GM12878 (cell line): ENCODE measurements around the gene PRR20B.

Source experiments
- CBX5 ChIP-seq: sonication (generic); IDR thresholded peaks from 2 replicates; pipeline ENCODE4 v1.6.1; 2016; ENCODE audit warnings: low read depth, moderate library complexity, mild to moderate bottlenecking, inconsistent platforms
- FOS ChIP-seq: IDR thresholded peaks from 3 replicates; pipeline ENCODE4 v1.6.1; 2011; ENCODE audit warnings: borderline replicate concordance; ENCODE audit not compliant: insufficient read length; ENCODE audit errors: extremely low read depth
- NFYA ChIP-seq: IDR thresholded peaks from 2 replicates; pipeline ENCODE4 v1.6.1; 2011; ENCODE audit warnings: low read depth, mild to moderate bottlenecking, low read length, improper control_type of control experiment, borderline replicate concordance
- POLR2A ChIP-seq: IDR thresholded peaks from 2 replicates; pipeline ENCODE4 v1.6.1; 2011; ENCODE audit warnings: low read depth, mild to moderate bottlenecking, low read length
- POLR2AphosphoS2 ChIP-seq: IDR thresholded peaks from 2 replicates; pipeline ENCODE4 v1.6.1; 2011; ENCODE audit warnings: low read depth, mild to moderate bottlenecking, low read length, improper control_type of control experiment, moderate library complexity
- TAF1 ChIP-seq: IDR thresholded peaks from 2 replicates; pipeline ENCODE4 v1.6.1; 2011; ENCODE audit warnings: mild to moderate bottlenecking, low read depth, low read length, borderline replicate concordance
- ZNF24 ChIP-seq: fragments of 450-650 bp; IDR thresholded peaks from 2 replicates; pipeline ENCODE4 v1.6.1; 2017; ENCODE audit warnings: antibody characterized with exemption, mild to moderate bottlenecking
- TF ChIP-seq, protein P1 (sequence below), 3 experiments: IDR thresholded peaks in 2 of 3; conservative IDR thresholded peaks in 1 of 3; 2 replicates each; pipeline ENCODE4 v1.5.1; 2011; ENCODE audit warnings: low read depth in 3 of 3, low read length in 3 of 3, mild to moderate bottlenecking in 3 of 3, control low read depth in 2 of 3, moderate library complexity in 2 of 3, inconsistent platforms in 1 of 3, mixed read lengths in 1 of 3; ENCODE audit not compliant: control insufficient read depth in 2 of 3, insufficient read depth in 1 of 3; ENCODE audit errors: extremely low read depth in 1 of 3
- TF ChIP-seq, protein P2 (sequence below): fragments of 150-350 bp; IDR thresholded peaks from 2 replicates; pipeline ENCODE4 v1.6.1; 2016; ENCODE audit warnings: low read depth, low read length
- TF ChIP-seq, protein P3 (sequence below): IDR thresholded peaks from 2 replicates; pipeline ENCODE4 v1.6.1; 2012; ENCODE audit warnings: mild to moderate bottlenecking, low read depth, low read length
- TF ChIP-seq, protein P4 (sequence below): IDR thresholded peaks from 2 replicates; pipeline ENCODE4 v1.6.1; 2012; ENCODE audit warnings: low read depth, low read length, improper control_type of control experiment

DNA sequence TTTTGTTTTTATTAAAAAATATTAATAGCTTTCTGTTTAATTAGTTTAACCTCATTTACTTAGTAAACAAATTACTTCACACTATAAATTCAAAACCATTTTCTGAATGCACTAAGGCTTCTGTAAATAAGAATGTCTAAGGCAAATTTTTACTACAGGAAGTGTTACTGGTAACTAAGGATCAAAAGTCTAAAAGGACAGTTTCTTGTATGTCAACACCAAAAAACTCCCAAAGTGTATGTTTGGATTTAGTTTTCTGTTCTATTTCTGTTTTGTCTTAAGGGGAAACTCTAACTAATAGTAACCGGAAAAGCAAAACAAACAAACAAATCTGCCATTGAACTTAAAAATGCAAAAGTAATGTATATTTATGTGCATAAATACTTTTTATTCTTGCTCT lies 44.4 kb downstream of the PRR20B start:
- TF ChIP-seq CBX5 (no peak), FOS (no peak), POLR2A (no peak), TAF1 (no peak), ZNF24 (no peak), NFYA (no peak), POLR2AphosphoS2 (no peak)
- TF ChIP-seq, protein P1, sequence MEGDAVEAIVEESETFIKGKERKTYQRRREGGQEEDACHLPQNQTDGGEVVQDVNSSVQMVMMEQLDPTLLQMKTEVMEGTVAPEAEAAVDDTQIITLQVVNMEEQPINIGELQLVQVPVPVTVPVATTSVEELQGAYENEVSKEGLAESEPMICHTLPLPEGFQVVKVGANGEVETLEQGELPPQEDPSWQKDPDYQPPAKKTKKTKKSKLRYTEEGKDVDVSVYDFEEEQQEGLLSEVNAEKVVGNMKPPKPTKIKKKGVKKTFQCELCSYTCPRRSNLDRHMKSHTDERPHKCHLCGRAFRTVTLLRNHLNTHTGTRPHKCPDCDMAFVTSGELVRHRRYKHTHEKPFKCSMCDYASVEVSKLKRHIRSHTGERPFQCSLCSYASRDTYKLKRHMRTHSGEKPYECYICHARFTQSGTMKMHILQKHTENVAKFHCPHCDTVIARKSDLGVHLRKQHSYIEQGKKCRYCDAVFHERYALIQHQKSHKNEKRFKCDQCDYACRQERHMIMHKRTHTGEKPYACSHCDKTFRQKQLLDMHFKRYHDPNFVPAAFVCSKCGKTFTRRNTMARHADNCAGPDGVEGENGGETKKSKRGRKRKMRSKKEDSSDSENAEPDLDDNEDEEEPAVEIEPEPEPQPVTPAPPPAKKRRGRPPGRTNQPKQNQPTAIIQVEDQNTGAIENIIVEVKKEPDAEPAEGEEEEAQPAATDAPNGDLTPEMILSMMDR (IDR thresholded peaks at IDR 0.05 in 2 of 3, conservative IDR thresholded peaks at IDR 0.05 in 1 of 3; ENCODE audit: control insufficient read depth in 2 of 3, extremely low read depth in 1 of 3, insufficient read depth in 1 of 3, low read depth in 3 of 3, low read length in 3 of 3) = no peak
- TF ChIP-seq, protein P2, sequence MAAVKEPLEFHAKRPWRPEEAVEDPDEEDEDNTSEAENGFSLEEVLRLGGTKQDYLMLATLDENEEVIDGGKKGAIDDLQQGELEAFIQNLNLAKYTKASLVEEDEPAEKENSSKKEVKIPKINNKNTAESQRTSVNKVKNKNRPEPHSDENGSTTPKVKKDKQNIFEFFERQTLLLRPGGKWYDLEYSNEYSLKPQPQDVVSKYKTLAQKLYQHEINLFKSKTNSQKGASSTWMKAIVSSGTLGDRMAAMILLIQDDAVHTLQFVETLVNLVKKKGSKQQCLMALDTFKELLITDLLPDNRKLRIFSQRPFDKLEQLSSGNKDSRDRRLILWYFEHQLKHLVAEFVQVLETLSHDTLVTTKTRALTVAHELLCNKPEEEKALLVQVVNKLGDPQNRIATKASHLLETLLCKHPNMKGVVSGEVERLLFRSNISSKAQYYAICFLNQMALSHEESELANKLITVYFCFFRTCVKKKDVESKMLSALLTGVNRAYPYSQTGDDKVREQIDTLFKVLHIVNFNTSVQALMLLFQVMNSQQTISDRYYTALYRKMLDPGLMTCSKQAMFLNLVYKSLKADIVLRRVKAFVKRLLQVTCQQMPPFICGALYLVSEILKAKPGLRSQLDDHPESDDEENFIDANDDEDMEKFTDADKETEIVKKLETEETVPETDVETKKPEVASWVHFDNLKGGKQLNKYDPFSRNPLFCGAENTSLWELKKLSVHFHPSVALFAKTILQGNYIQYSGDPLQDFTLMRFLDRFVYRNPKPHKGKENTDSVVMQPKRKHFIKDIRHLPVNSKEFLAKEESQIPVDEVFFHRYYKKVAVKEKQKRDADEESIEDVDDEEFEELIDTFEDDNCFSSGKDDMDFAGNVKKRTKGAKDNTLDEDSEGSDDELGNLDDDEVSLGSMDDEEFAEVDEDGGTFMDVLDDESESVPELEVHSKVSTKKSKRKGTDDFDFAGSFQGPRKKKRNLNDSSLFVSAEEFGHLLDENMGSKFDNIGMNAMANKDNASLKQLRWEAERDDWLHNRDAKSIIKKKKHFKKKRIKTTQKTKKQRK = no peak
- TF ChIP-seq, protein P3, sequence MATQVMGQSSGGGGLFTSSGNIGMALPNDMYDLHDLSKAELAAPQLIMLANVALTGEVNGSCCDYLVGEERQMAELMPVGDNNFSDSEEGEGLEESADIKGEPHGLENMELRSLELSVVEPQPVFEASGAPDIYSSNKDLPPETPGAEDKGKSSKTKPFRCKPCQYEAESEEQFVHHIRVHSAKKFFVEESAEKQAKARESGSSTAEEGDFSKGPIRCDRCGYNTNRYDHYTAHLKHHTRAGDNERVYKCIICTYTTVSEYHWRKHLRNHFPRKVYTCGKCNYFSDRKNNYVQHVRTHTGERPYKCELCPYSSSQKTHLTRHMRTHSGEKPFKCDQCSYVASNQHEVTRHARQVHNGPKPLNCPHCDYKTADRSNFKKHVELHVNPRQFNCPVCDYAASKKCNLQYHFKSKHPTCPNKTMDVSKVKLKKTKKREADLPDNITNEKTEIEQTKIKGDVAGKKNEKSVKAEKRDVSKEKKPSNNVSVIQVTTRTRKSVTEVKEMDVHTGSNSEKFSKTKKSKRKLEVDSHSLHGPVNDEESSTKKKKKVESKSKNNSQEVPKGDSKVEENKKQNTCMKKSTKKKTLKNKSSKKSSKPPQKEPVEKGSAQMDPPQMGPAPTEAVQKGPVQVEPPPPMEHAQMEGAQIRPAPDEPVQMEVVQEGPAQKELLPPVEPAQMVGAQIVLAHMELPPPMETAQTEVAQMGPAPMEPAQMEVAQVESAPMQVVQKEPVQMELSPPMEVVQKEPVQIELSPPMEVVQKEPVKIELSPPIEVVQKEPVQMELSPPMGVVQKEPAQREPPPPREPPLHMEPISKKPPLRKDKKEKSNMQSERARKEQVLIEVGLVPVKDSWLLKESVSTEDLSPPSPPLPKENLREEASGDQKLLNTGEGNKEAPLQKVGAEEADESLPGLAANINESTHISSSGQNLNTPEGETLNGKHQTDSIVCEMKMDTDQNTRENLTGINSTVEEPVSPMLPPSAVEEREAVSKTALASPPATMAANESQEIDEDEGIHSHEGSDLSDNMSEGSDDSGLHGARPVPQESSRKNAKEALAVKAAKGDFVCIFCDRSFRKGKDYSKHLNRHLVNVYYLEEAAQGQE = no peak
- TF ChIP-seq, protein P4, sequence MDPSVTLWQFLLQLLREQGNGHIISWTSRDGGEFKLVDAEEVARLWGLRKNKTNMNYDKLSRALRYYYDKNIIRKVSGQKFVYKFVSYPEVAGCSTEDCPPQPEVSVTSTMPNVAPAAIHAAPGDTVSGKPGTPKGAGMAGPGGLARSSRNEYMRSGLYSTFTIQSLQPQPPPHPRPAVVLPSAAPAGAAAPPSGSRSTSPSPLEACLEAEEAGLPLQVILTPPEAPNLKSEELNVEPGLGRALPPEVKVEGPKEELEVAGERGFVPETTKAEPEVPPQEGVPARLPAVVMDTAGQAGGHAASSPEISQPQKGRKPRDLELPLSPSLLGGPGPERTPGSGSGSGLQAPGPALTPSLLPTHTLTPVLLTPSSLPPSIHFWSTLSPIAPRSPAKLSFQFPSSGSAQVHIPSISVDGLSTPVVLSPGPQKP = no peak
